ENCODE results near the gene CCDC187.
"Not testable (repeated sequence)": the region's sequence is repeated elsewhere in the genome, so short reads cannot be mapped to it uniquely, and the experiment has no call there.

CCDC187 gene

DNA sequence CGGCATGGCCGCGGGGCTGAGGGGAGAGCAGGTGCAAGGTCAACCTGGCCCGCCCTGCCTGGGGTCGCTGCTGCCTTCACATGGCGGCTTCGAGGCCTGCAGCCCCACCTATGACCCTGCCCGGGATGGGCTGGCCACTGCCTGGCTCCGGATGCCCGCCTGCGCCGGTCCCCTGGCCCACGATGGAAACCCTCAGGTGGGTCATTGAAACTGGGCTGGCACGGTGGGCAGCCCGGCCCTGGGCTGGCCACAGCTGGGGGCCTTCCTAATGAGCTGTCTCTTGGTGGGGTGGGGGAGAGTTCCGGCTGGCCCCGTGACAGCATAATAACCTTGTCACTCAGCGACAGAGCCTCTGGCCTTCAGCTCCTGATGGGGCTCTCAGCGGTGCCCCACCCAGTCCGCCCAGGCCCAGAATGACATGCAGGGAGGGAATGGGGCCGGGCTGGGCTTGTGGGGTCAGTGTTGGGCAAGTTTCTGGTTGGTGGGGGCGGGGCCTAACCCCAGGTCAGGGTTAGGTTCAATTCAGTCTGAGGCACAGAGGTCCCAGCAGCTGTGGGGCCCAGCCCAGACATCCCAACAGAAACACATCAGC is at the start of gene CCDC187:
Gene CCDC187, minus strand, starts transcription at position 270 of the 592 bp plus-strand sequence. Its CDS starts 264 bp downstream, at position 6.
- DNase-seq, result no peak

DNA sequence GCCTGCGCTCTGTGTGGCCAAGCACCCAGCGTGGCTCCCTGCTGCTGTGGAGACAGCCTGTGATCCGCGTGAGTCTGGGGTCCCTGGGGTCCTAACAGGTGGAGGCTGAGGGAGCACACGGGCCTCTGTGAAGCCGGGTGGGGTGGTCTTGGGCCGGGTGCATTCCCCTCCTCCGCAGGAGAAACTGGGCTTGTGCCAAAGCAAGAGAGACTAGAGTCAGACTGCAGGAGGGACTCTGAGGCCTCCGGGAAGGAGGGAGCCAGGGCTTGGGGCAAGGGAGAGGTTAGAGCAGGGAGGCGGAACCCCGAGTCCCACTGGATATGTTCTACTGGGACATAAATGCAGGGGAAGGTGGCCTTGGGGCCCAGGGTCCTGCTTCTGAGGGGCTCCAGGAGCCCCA is 49.2 kb upstream of the CCDC187 start:
- DNase-seq, result no peak

DNA sequence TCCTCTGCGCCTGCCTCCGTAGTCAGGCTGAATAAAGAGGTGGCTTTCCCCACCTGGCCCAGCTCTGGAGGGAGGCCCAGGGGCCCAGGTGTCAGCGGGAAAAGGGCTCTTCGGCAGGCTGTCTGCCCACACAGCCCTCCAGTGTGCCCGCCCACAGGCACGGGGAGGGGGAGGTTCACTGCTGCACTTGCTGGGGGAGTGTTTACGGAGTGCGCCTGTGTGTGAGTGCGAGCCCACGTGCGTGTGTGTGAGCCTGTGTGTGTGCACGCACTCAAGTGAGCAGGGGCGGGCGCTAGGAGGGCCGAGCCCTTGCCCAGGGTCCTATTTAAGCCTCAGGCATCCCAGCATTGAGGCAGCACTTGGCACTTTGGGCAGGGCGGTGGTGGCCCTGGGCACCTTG is 48.8 kb upstream of the CCDC187 start:
- no peak for DNase-seq

DNA sequence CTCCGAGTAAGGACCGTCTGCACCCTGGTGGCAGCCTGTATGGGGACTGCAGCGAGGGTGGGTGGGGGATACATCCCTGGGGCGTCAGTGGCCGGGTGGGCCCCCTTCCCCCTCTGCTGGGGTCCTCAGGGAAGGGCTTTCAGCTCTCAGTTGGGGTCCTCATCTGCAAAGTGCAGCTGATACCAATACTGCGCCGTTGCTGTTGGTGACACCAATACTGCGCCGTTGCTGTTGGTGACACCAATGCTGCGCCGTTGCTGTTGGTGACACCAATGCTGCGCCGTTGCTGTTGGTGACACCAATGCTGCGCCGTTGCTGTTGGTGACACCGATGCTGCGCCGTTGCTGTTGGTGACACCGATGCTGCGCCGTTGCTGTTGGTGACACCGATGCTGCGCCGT is 48.0 kb upstream of the CCDC187 start:
- DNase-seq, result not testable (repeated sequence)

DNA sequence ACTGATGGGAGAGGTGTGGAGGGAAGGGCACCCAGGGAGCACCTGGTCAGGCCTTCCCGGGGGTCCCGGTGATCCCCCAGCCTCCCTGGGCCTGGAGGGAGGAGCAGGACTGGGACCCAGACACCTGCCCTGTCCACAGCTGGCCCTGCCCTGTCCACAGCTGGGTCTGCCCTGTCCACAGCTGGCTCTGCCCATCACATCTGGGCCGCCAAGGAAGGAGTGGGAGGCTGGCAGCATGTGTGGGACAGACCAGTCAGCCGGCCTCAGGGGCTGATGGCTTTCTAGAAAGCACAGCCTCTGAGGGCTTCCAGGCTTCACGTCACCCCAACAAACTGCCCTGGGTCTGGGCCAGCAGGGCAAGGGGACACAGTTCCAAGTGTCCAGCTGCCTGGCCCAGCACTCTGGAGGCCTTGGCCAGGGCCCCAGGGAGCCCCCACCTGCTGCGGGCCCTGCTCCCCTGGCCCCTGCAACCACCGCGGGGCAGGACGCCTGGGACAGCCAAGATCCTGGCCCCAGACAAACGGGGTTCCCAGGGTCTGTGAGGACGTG is 47.4 kb upstream of the CCDC187 start:
- DNase-seq, result no peak

DNA sequence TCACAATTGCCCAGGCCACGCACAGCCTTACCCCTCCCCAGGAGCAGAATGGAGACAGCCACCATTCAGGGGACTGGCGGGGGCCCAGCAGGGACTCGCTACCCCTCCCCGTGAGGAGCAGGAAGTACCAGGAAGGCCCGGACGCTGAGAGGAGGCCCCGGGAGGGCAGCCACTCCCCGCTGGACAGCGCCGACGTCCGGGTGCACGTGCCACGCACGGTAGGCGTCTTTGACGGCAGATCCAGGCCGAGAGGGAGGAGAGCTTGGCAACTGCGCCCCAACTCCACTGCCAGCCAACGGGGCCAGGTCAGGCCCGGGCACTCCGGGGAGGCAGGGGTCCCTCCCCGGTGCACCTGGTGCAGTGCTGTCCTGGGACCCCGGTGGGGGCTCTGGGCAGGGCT is 45.7 kb upstream of the CCDC187 start:
- DNase-seq, result no peak

DNA sequence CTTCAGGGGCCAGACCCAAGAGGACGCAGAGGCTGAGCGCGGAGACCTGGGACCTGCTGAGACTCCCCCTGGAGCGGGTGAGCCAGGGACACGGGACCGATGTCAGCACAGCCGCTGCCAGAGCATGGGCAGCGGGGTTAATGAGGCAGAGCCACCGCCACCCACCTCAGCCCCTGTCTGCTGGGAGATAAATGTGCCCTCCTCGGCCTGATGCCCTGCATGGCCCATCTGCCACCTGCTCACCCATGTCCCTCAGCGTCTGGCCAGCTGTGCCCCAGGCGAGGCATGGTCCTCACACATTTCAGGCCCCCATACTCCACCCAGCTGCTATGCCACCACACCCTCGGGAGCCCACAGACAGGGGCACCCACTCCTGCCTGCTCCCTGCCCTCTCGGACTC is 44.8 kb upstream of the CCDC187 start:
- no peak for DNase-seq

DNA sequence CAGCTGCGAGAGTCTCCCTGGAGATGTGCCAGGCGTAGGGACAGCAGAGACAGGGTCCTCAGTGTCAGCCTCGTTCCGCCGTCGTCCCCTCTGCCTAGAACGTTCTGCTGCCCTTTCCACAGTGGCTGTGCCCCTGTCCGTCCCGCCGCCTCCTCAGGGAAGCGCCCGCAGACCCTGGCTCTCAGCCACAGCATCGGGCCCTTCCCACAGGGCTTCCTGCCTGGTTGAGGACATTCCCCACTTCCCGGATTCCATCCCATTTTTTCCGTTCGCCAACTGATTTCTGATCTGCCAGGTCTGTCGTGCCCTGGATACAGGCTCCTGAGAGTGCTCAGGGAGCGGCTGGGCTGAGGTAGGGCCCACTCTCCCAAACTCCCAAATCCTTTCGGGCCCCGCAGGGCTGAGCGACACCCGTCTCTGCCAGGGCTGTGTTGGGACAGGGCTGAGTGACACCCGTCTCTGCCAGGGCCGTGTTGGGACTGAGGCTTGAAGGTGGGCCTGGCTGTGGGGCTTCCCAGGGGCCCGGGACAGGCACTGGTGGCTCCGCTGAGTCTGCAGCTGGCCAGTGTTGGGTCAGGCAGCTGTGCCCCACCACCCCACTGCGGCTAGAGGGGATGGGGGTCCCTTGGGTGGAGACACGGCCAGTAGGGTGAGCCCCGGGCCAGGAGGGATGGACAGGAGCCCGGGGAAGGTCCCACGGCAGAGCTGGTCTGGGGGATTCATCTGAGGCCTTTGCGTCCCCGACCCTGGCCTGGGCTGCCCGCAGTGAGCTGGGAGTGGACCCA is 43.8 kb upstream of the CCDC187 start:
- DNase-seq, result no peak

DNA sequence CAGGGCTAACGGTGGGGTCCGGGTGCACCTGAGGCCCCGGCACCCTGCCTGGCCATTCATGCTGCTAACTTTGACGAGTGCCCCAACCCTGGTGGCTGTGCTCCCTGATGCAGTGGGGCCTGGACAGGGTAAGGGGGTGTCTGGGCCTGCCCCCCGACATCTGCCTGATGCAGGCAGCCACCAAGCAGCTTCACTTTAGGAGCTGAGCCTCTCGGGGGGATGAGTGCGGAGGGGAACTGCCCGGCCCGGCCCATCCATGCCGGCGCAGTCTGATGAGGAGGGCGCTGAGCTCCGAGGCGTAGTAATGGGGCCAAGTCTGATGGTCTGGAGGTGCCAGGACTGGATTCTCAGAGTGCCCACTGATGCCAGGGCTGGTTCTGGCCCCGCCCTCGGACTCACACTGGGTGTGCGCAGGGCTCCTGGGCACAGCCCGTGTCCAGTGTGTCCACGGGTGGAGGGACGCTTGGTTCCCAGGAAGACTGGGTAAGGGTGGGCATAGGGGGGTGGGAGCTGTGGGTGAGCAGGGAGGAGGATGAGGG is 43.1 kb upstream of the CCDC187 start:
- no peak for DNase-seq

DNA sequence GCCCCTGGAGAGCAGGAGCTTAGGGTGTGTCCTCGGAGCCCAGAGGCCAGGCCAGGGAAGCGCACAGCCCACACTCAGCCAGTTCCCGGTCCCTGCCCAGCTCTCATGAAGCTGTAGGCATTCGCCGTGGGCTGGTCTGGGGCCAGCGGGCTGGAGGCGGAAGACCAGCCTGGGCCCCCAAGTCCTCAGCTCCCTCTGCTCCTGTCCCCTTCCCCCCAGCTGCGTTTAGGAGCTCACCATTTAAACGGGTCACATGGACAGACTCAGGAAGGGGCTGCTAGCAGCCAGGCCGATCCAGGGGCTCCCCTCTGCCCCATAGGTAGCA is 42.2 kb upstream of the CCDC187 start:
- DNase-seq, result no peak

DNA sequence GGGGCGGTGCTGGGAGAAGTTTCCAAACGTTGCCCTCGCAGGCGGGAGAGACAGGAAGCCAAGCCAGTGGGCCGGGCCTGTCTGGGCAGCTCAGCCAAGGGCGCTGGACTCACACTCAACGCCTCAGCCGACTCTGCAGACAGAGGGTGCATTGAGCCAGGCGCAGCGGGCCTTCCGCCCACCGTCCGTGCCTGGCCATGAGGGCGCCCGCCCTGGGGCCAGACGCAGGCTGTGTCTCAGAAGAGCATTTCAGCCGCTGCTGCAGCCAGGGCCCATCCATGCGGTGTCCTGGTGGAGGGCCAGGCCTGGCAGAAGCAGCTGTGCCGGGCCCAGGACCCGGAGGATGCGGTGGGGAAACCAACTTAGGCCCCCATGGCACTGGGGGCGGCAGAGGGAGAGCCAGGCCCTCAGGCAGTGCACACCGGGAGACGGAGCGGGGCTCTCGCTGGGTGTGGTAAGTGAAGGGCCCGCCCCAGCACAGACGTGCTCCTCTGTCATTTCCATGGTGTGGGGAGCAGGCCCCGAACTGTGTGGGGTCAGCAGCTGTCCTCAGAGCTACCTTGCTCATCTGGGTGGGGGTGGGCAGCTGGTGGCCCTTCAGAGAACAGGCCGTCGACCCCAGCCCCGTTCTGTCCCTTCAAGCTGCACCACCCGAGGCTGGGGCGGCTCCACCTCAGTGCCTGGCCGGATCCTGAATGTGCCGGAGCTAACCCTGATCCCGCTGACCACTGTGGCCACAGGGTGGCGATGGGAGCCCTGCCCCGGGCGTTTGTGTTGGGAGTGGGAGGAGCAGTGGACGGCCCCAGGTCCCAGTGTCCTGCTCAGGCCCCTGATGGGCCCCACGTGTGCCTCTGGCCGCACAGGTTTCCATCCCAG is 41.6 kb upstream of the CCDC187 start:
- peak; percentile 46 for DNase-seq

DNA sequence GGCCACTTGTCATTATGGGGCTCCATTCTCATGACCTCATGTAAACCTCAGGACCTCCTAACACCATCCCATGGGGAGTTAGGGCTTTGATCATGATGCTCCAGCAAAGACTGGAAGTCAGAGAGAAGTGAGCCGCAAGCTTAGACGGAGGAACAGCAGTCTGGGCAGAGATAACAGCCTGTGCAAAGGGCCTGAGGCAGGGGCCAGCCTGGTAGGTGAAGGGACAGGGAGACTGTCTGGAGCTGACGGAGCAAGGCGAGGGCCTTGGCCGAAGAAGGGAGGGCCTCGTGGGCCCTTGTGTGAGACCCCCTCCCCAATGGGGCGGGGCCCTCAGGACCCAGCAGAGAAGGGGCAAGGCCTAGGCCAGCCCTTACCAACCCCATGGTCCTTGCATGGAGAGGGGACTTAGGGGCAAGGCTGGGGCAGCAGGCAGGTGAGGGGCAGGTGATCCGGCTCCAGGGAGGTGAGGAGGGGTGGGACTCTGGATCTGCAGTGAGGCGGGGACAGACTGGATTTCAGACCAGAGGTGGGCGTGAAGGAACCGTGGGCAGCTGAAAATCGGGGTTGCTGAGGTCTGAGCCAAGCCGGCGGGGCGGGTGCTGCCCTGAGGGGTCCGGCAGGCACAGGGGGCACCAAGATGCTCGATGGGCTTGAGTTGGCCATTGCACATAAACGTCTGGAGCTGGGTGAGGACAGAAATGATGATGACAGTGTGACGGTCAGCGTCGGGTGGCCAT is 40.8 kb upstream of the CCDC187 start:
- no peak for DNase-seq

DNA sequence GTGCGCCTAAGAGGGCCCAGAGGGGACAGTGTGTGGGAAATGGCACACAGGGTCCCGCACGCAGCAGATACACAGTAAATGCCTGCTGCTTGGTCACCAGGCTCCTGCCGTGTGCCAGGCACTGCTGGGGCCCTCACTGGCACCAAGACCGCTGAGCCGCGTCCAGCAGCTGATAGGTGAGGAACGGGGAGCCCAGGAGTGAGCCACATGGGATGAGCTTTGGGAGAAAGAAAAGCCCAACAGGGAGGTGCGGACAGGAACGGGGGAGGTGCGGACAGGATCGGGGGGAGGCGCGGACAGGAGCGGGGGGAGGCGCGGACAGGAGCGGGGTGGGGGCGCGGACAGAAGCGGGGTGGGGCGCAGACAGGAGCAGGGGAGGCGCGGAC is 40.0 kb upstream of the CCDC187 start:
- DNase-seq, result no peak

DNA sequence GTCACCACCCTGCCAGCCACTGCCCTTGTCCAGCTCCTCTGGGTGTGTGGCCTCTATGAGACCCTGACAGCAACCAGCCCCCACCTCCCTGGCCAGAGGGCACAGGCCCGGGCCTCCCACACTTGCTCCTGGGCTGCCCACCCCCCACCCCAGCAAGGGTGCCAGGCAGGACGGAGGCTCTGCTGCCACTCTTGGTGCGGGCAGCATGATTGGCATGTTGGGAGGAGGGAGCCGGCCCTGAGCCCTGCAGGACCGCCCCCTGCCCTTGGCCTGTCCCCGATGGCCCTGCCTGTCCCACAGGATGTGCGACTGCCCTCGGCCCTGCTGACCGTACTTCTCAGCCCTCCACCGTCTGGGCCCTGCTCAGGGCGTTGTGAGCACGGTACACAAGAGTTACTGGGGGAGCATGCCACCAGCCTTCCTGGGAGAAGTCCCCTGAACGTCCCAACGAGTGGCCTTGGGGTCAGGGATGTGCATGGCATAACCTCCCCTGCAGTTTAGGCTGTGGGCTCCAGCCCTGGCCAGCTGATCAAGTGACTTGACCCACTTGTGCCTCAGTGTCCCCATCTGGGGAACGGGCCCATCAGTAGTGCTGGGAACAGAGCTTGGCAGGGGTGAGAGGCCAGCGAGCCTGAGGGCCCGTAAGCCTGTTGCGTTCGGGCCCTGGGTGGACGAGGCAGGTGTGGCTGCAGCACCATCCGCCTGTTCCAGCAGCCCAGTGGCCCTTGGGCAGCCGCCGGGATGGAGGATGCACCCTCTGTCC is 39.4 kb upstream of the CCDC187 start:
- no peak for DNase-seq

DNA sequence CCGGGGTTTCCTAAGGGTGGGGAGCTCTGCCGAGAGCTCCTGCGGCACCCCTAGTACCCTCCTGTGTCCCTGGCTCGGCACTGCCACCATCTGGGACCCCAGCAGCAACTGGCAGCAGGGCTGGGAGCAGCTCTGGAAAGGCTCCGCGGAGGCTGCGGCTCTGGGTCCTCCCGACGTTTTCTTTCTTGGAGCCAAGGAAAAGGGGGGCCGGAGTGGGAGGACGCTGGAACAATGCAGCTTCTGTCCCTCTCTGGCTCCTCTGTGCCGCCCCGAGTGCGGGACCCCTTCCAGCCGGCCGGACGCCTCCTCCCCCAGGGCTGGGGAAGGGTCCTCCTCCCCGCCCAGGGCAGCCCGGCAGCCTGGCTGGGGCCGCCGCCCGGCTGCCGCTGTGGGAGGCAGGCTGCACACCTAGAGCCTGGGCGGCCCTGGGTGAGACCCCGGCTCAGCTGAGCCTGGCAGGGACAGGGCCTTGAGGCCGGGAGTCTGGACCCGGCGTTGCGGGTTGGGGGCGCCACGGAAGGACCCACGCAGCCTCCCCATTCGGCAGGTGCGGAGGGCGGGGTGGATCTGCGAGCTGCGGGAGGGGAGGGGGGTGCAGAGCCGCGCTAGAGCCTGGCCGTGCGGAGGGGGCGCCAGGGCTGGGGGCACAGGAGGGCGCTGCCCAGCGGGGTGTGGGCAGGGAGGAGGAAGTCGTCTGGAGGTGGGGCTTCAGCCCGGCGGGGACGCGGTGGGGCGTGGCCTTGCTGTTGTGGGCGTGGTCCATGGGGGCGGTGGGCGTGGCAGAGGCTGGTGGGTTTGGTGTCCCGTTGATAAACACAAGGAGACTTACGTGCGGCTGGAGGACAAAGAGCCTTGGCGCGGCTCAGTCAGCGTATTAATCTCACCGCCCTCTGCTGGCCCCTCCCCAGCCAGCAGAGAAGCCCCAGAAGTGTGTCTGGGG is 38.6 kb upstream of the CCDC187 start:
- DNase-seq, result peak; percentile 95

DNA sequence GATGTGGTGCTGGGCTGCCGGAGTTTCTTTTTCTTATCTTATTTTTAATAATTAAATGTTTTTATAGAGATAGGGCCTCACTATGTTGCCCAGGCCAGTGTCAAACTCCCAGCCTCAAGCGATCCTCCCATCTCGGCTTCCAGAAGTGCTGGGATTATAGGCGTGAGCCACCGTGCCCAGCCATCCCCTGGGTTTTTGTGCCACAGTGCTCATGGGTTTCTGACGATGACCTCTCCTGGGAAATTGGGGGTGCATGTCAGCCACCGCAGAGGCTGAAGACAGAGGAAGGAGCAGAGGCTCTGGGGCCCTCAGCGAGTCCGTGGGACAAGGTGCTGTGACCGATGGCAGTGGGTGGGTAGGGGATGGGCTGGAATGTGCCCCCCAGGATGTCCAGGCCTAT is 37.9 kb upstream of the CCDC187 start:
- DNase-seq, result no peak

DNA sequence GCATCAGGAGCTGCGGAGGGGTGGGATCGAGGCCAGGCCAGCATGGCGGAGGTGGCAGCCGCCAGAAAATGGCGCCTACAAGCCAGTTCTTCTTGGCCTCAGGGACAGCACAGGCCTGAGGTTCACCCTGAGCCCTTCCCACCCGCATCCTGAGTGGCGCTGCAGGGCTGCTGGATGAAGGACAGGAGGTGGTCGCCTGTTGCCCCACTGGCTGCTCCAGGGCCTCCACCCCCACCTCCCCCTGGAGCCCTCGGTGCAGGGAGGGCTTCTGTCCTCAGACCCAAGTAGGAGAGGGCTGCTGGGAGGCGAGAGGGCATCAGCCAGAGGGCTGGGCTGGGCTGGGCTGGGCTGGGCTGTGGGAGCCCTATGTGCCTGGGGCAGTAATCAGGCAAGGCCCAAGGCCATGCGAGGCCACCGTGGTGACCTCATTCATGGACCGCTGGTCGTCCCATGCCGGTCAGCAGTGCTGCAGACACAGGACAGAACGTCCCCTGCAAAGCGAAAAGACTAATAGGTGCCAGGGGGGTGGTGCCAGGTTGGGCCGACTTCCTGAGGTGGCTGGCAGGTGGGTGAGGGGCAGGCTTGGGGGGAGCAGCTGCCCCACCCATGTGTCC is 37.3 kb upstream of the CCDC187 start:
- DNase-seq, result no peak

DNA sequence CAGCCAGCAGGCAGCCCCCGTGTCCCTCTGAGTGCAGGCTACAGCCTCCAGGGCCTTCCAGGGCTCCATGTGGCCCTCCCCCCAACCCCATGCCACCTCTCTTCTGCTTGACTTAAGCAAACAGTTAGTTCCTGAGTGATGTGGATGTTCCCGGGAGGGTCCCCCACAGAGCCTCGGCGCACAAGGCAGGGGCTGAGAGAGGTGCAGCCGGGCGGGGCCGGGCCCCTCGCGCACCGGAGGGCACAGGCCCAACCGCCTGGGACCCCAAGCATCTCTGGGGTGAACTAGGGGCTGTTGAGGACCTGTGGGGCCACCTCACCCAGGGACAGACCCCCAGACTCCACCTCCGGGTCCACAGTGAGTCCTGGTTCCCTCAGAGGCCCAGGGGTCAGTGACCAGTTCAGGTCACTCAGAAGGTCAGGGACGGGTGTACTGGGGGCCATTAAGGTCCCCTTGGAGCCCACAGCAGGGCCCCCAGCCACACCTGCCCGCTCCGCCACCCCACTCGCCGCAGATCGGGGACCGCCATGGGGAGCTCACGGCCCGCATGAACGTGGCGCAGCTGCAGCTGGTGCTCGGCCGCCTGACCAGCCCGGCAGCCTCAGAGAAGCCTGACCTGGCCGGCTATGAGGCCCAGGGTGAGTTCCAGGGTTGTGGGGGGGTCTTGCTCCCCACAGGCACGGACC is 36.6 kb upstream of the CCDC187 start:
- no peak for DNase-seq

DNA sequence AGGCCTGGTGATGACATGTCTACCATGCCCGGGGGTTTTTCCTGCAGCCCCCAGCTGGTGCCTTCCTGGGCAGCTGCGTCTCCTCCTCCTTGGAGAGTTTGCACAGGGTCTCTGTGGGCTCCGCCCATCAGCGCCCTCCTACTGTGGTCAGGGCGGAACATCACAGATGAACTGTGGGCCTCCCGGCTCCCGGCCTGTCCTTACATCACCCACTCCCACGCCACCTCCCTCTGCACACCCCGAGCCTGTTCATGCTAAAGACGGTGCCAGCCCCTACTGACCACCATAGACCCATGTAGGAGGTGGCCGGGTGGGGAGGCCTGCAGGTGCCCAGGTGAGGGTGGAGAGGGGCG is 36.0 kb upstream of the CCDC187 start:
- no peak for DNase-seq

All from OCI-M1 (cell line).